Measurements from ENCODE around the gene SNRNP200. TPM values are rescaled to one million over a fixed set of nuclear protein-coding genes. Genes with fewer than 3 reads are reported as not detected.
A peak's percentile ranks its signal among the peaks of the same experiment; 100 is the strongest.

SNRNP200 gene
- total RNA-seq, 1 donor from 2014 or later = 192 TPM

DNA sequence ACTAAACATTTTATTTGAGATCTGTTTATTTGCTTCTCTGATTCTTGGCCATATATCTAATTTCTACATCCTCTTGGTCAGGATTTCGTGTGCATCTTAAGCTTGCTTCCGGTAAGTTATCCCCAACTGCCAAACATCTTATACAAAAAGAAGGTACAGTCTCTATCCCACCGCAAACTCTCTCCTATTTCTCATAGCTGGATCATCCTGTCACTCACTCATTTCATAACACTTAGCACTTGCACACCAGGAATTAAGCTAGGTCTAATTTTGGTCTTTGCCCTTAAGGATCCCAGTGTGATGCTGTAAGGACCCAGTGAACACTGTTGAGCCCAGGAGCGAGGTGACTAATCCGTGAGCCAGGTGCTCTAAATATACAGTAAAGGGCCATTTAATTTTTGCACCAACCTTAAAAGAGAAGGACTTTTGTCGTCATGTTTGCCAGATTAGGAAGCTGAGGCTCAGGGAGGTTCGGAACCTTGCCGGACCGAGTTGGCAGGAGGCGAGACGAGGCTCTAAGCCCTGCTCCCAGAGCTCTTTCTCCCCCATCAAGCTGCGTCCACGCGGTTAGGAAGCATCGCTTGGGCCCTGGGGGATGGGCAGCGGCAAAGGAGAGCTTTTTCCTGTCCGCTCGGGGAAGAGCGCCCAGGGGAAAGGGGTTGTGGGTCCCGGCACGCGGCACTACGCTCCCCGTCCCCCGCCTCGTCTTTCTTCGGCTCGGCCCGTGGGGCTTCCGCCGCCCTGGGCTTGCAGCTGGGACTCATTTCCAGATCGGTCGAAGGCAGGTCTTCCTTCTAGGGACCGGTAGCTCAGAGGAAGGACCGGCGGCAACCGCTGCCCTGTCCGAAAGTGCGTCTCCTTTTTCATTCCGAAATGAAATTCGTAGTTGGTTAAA is 15.6 kb upstream of the SNRNP200 start:
- DNase-seq (ENCODE audit: low spot score) = peak; percentile 26
- Mint-ChIP-seq H3K27me3 (ENCODE audit: insufficient read depth) (no peaks in the 10 kb centered on the region), H3K4me1 (ENCODE audit: low read depth) (peaks cover 63% of the 10 kb centered on the region), H3K9me3 (no peaks in the 10 kb centered on the region), H3K36me3 (ENCODE audit: low read depth) (peaks cover 19% of the 10 kb centered on the region), H3K4me3 (peak overlapping the region; percentile 88), H3K27ac (peak overlapping the region; percentile 85)
- intact Hi-C loops (cut with micrococcal nuclease) = loop anchor here (1.0 to 5.0 kb wide), 9 partner anchors 16 to 496 kb away; partner anchors contain the start of genes ARID5A, CIAO1, CNNM3 and DUSP2

GRCh38 chr2:96320326-96320725 is 15.0 kb upstream of the SNRNP200 start:
- Mint-ChIP-seq H3K27ac (peak overlapping the region; percentile 85), H3K36me3 (ENCODE audit: low read depth) (peaks cover 16% of the 10 kb centered on the region), H3K27me3 (ENCODE audit: insufficient read depth) (no peaks in the 10 kb centered on the region), H3K4me1 (ENCODE audit: low read depth) (peaks cover 66% of the 10 kb centered on the region), H3K4me3 (peak overlapping the region; percentile 88), H3K9me3 (no peaks in the 10 kb centered on the region)
- DNase-seq (ENCODE audit: low spot score) = no peak
- intact Hi-C loops (cut with micrococcal nuclease) = loop anchor here (2.0 to 5.0 kb wide), 7 partner anchors 16 to 497 kb away; partner anchors contain the start of genes ARID5A, CNNM3, DUSP2 and STARD7

- Mint-ChIP-seq H3K36me3 (ENCODE audit: low read depth) (peaks cover 20% of the 10 kb centered on the region), H3K27ac (peak overlapping the region; percentile 49), H3K4me3 (peak overlapping the region; percentile 67), H3K27me3 (ENCODE audit: insufficient read depth) (no peaks in the 10 kb centered on the region), H3K9me3 (no peaks in the 10 kb centered on the region), H3K4me1 (ENCODE audit: low read depth) (peaks cover 67% of the 10 kb centered on the region)
- intact Hi-C loops (cut with micrococcal nuclease) = no loop called here
- no peak for DNase-seq (ENCODE audit: low spot score)
Measured at GRCh38 chr2:96319396-96319795, 14.1 kb upstream of the SNRNP200 start.

DNA sequence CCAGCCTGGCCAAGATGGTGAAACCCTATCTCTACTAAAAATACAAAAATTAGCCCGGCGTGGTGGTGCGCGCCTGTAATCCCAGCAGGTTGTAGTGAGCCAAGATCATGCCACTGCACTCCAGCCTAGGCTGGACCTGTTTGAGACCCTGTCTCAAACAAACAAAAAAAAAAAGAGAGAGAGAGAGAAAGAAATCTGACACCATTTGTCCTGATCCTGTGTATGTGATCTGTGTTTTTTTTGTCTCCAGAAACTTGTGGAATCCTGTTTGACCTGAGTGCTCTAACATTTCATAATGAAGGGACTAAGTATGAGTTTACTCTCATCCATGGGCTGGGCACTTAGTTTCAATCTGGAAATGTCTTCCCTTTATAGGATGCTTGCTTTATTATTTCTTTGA is 13.4 kb upstream of the SNRNP200 start:
- H3K36me3 Mint-ChIP-seq (ENCODE audit: low read depth) = peaks cover 20% of the 10 kb centered on the region
- H3K4me3 Mint-ChIP-seq = peak overlapping the region; percentile 67
- H3K27ac Mint-ChIP-seq = peak overlapping the region; percentile 49
- no peak for DNase-seq (ENCODE audit: low spot score)
- H3K4me1 Mint-ChIP-seq (ENCODE audit: low read depth) = peaks cover 60% of the 10 kb centered on the region
- intact Hi-C loops (cut with micrococcal nuclease) = no loop called here
- no peaks in the 10 kb centered on the region for H3K9me3 Mint-ChIP-seq
- H3K27me3 Mint-ChIP-seq (ENCODE audit: insufficient read depth) = no peaks in the 10 kb centered on the region

DNA sequence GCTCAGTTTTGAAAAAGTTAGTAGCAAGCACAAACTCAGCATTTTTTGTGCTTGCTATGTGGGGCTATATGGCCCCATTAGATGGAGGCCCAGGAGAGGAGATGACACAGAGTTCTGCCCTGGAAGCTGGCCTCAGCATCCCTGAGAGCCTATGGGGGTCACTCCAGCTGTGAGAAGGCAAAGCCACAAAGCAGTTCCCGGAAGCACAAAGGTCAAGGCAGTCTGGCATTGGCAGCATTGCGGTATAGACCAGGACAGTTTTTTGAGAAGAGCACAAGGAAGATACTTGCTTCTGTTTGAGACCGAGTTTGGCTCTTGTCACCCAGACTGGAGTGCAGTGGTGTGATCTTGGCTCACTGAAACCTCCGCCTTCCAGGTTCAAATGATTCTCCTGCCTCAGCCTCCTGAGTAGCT is 12.2 kb upstream of the SNRNP200 start:
- H3K4me1 Mint-ChIP-seq (ENCODE audit: low read depth) = peaks cover 61% of the 10 kb centered on the region
- H3K27ac Mint-ChIP-seq = peak overlapping the region; percentile 62
- H3K27me3 Mint-ChIP-seq (ENCODE audit: insufficient read depth) = no peaks in the 10 kb centered on the region
- H3K4me3 Mint-ChIP-seq = peak overlapping the region; percentile 67
- no peak for DNase-seq (ENCODE audit: low spot score)
- H3K9me3 Mint-ChIP-seq = no peaks in the 10 kb centered on the region
- H3K36me3 Mint-ChIP-seq (ENCODE audit: low read depth) = peaks cover 20% of the 10 kb centered on the region
- intact Hi-C loops (cut with micrococcal nuclease) = no loop called here

GRCh38 chr2:96316999-96317398 is 11.7 kb upstream of the SNRNP200 start:
- intact Hi-C loops (cut with micrococcal nuclease) = no loop called here
- peak overlapping the region; percentile 64 for H3K27ac Mint-ChIP-seq
- H3K27me3 Mint-ChIP-seq (ENCODE audit: insufficient read depth) = no peaks in the 10 kb centered on the region
- peaks cover 24% of the 10 kb centered on the region for H3K36me3 Mint-ChIP-seq (ENCODE audit: low read depth)
- no peak for DNase-seq (ENCODE audit: low spot score)
- no peaks in the 10 kb centered on the region for H3K9me3 Mint-ChIP-seq
- H3K4me3 Mint-ChIP-seq = peak overlapping the region; percentile 67
- peaks cover 64% of the 10 kb centered on the region for H3K4me1 Mint-ChIP-seq (ENCODE audit: low read depth)

DNA sequence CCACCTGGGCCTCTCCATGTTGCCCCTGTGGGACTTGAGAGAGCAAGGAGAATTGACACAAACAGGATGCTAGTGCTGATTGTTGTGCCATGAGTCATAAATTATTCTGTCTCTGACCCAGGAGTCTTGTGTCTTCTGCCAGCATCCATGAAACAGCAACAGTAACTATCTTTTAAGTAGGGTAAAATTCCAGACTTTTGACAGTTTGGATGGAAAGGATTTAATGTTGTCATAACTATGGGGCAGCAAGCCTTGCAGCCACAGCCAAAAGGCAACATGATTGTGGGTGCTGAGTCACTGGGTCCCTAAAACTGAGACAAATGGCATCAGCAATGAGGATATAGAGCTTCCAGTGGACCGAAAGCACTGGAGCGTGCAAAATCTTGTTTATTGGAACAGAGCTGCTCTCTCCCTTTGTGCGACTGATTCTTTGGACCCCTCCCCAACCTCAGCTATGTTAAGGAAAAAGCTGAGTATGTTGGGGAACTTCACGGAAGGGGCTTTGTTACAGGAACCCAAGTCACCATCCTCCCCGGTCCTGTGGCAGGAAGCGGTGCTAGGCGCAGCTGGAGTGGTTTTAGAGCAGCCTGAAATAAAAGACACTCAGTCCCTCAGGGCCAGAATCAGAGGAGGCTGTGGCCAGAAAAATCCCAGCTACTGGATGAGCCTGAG is 10.2 kb upstream of the SNRNP200 start:
- DNase-seq (ENCODE audit: low spot score) = peak; percentile 34
- Mint-ChIP-seq H3K36me3 (ENCODE audit: low read depth) (peaks cover 30% of the 10 kb centered on the region), H3K4me1 (ENCODE audit: low read depth) (peaks cover 62% of the 10 kb centered on the region), H3K27ac (peak overlapping the region; percentile 92), H3K27me3 (ENCODE audit: insufficient read depth) (no peaks in the 10 kb centered on the region), H3K4me3 (peak overlapping the region; percentile 74), H3K9me3 (no peaks in the 10 kb centered on the region)
- intact Hi-C loops (cut with micrococcal nuclease) = loop anchor here (1.0 kb wide), 1 partner anchor 9 kb away; no protein-coding TSS in a partner anchor

GRCh38 chr2:96315005-96315399 is 9.7 kb upstream of the SNRNP200 start:
- Mint-ChIP-seq H3K36me3 (ENCODE audit: low read depth) (peaks cover 33% of the 10 kb centered on the region), H3K27ac (peak overlapping the region; percentile 92), H3K4me3 (peak overlapping the region; percentile 74), H3K4me1 (ENCODE audit: low read depth) (peaks cover 57% of the 10 kb centered on the region), H3K9me3 (no peaks in the 10 kb centered on the region), H3K27me3 (ENCODE audit: insufficient read depth) (no peaks in the 10 kb centered on the region)
- no peak for DNase-seq (ENCODE audit: low spot score)
- intact Hi-C loops (cut with micrococcal nuclease) = loop anchor here (1.0 kb wide), 1 partner anchor 9 kb away; no protein-coding TSS in a partner anchor

GRCh38 chr2:96308248-96308647 is 2.9 kb upstream of the SNRNP200 start:
- Mint-ChIP-seq H3K9me3 (no peaks in the 10 kb centered on the region), H3K36me3 (ENCODE audit: low read depth) (peaks cover 35% of the 10 kb centered on the region), H3K27me3 (ENCODE audit: insufficient read depth) (no peaks in the 10 kb centered on the region), H3K4me3 (no peak overlapping the region), H3K27ac (no peak overlapping the region), H3K4me1 (ENCODE audit: low read depth) (peaks cover 39% of the 10 kb centered on the region)
- DNase-seq (ENCODE audit: low spot score) = no peak
- intact Hi-C loops (cut with micrococcal nuclease) = loop anchor here (5.0 kb wide), 2 partner anchors 151 to 549 kb away; partner anchors contain the start of gene ANKRD39

DNA sequence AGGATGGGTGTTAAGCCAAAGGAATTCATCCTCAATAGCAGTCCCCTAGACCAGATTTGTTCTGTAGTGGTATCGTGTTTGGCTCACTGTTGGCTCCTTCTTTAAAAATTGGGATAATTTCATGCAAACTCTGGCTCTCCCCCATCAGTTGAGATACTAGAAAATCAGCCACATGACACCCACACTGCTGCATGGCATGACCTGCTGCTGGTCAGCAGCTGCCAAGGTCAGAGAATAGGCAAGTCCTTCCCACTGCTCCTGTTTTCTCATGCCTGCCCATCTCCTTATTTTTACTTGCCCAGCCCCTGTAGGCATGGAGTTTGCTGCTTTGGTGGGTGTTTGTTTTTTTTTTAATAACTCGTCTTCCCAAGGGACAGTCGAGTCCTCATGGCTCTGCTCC is 1.0 kb upstream of the SNRNP200 start:
- H3K4me1 Mint-ChIP-seq (ENCODE audit: low read depth) = peaks cover 39% of the 10 kb centered on the region
- DNase-seq (ENCODE audit: low spot score) = no peak
- peak overlapping the region; percentile 99 for H3K4me3 Mint-ChIP-seq
- no peaks in the 10 kb centered on the region for H3K27me3 Mint-ChIP-seq (ENCODE audit: insufficient read depth)
- no peaks in the 10 kb centered on the region for H3K9me3 Mint-ChIP-seq
- intact Hi-C loops (cut with micrococcal nuclease) = loop anchor here (5.0 kb wide), 2 partner anchors 149 to 551 kb away; partner anchors contain the start of gene ANKRD39
- peaks cover 42% of the 10 kb centered on the region for H3K36me3 Mint-ChIP-seq (ENCODE audit: low read depth)
- H3K27ac Mint-ChIP-seq = peak overlapping the region; percentile 96

- H3K27ac Mint-ChIP-seq = peak overlapping the region; percentile 96
- no peak for DNase-seq (ENCODE audit: low spot score)
Measured at GRCh38 chr2:96305979-96306308, 598 bp upstream of the SNRNP200 start.

DNA sequence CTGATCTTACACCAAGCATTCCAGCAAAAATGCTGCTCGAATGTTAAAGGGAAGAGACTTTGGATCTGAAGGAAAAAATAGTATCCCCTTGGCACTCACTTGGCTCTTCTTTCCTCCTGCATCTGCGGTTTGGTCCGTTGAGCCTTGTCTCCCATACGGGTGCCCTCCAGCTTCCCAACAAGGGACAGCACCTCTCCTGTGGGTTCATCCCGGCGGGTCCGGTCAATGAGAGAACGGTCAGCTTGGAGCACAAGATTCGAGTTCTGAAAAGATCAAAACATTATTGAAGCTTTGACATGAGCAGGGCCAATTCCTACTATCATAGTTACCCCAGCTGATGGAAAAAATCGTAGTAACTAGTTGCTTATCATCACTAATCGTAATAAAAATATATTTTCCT is 740 bp downstream of the SNRNP200 start:
- no peaks in the 10 kb centered on the region for H3K9me3 Mint-ChIP-seq
- H3K4me1 Mint-ChIP-seq (ENCODE audit: low read depth) = peaks cover 45% of the 10 kb centered on the region
- intact Hi-C loops (cut with micrococcal nuclease) = loop anchor here (1.0 to 5.0 kb wide), 11 partner anchors 17 to 553 kb away; partner anchors contain the start of genes ANKRD39, CIAO1 and LMAN2L
- DNase-seq (ENCODE audit: low spot score) = no peak
- H3K4me3 Mint-ChIP-seq = peak overlapping the region; percentile 99
- peak overlapping the region; percentile 96 for H3K27ac Mint-ChIP-seq
- H3K27me3 Mint-ChIP-seq (ENCODE audit: insufficient read depth) = no peaks in the 10 kb centered on the region
- peaks cover 44% of the 10 kb centered on the region for H3K36me3 Mint-ChIP-seq (ENCODE audit: low read depth)

More at GRCh38 chr2:96305979-96306308, 598 bp upstream of the SNRNP200 start:
- peak overlapping the region; percentile 99 for H3K4me3 Mint-ChIP-seq
- peaks cover 43% of the 10 kb centered on the region for H3K4me1 Mint-ChIP-seq (ENCODE audit: low read depth)
- H3K27me3 Mint-ChIP-seq (ENCODE audit: insufficient read depth) = no peaks in the 10 kb centered on the region
- peaks cover 45% of the 10 kb centered on the region for H3K36me3 Mint-ChIP-seq (ENCODE audit: low read depth)
- intact Hi-C loops (cut with micrococcal nuclease) = loop anchor here (1.0 to 5.0 kb wide), 11 partner anchors 15 to 551 kb away; partner anchors contain the start of genes ANKRD39, CIAO1 and LMAN2L
- H3K9me3 Mint-ChIP-seq = no peaks in the 10 kb centered on the region

Data from activated T-helper 1 cell treated with anti-CD3 and anti-CD28 coated beads, Interleukin-12 subunit alpha, Interleukin-12 subunit beta, Interleukin-2, Interleukin-4 antibody, amounts not matched to agents 30 ng/mL and 10 ng/mL and 1 ng/mL, durations not matched to agents 14 hours and 24 hours and 36 hours (primary cell).